HEK293 (cell line): ENCODE measurements around the gene ZNF219.

Source experiments
- CTCF ChIA-PET: fragments of 350-600 bp; formaldehyde crosslinking; extraction: SDS; loops from one replicate; lab custom pipeline; 2021; ENCODE audit warnings: antibody characterized with exemption; lab: Yijun Ruan, JAX
- POLR2A ChIA-PET: fragments of 300-600 bp; formaldehyde crosslinking; extraction: SDS; loops from one replicate; lab custom pipeline; 2020; ENCODE audit warnings: antibody characterized with exemption, inconsistent platforms; lab: Yijun Ruan, JAX
- H3K27ac ChIP-seq: fragments of 200-500 bp; sonication (Bioruptor generic); 2 replicates; pipeline ENCODE4 v1.5.1; 2014; ENCODE audit warnings: low read depth, low read length, control low read depth, inconsistent platforms; ENCODE audit errors: extremely low read depth
- H3K36me3 ChIP-seq, 2 experiments: fragments of 200-500 bp in 1 of 2; sonication (Bioruptor generic) in 1 of 2; 1 replicate in 1 of 2; 2 replicates in 1 of 2; pipeline ENCODE4 v1.5.1; 2014 to 2017; ENCODE audit warnings: inconsistent platforms in 2 of 2, low read length in 2 of 2; ENCODE audit not compliant: control insufficient read depth in 2 of 2, insufficient read depth in 1 of 2
- H3K4me1 ChIP-seq: fragments of 200-500 bp; sonication (Bioruptor generic); 2 replicates; pipeline ENCODE4 v1.5.1; 2014; ENCODE audit warnings: mild to moderate bottlenecking, low read length, inconsistent platforms; ENCODE audit not compliant: control insufficient read depth, insufficient read depth
- H3K4me3 ChIP-seq: 2 replicates; pipeline ENCODE4 v1.5.1; 2011; ENCODE audit warnings: low read depth, mild to moderate bottlenecking, control low read depth, low read length, moderate library complexity
- H3K9me3 ChIP-seq: fragments of 200-500 bp; sonication (Bioruptor generic); 2 replicates; pipeline ENCODE4 v1.5.1; 2014; ENCODE audit warnings: low read depth, low read length, inconsistent platforms; ENCODE audit not compliant: control insufficient read depth, insufficient read depth
- CTCF ChIP-seq: fragments of 450-650 bp; formaldehyde crosslinking; IDR thresholded peaks from 2 replicates; pipeline ENCODE4 v1.5.1; 2016; ENCODE audit warnings: missing biosample characterization, missing genetic modification characterization
- OSR2 ChIP-seq: fragments of 450-650 bp; formaldehyde crosslinking; IDR thresholded peaks from 2 replicates; pipeline ENCODE4 v1.5.1; 2016; ENCODE audit warnings: missing biosample characterization, missing genetic modification characterization
- RBAK ChIP-seq: fragments of 450-650 bp; formaldehyde crosslinking; IDR thresholded peaks from 2 replicates; pipeline ENCODE4 v1.5.1; 2016; ENCODE audit warnings: missing biosample characterization, missing genetic modification characterization
- ZBTB48 ChIP-seq: fragments of 450-650 bp; formaldehyde crosslinking; IDR thresholded peaks from 2 replicates; pipeline ENCODE4 v1.5.1; 2016; ENCODE audit warnings: missing biosample characterization, missing genetic modification characterization
- ZFHX2 ChIP-seq: fragments of 450-650 bp; formaldehyde crosslinking; conservative IDR thresholded peaks from 2 replicates; pipeline ENCODE4 v1.5.1; 2016; ENCODE audit warnings: missing biosample characterization, missing genetic modification characterization
- ZFP3 ChIP-seq: fragments of 450-650 bp; formaldehyde crosslinking; IDR thresholded peaks from 2 replicates; pipeline ENCODE4 v1.5.1; 2016; ENCODE audit warnings: low read depth, missing biosample characterization, missing genetic modification characterization
- ZFP69B ChIP-seq: fragments of 450-650 bp; formaldehyde crosslinking; IDR thresholded peaks from 2 replicates; pipeline ENCODE4 v1.5.1; 2016; ENCODE audit warnings: missing biosample characterization, missing genetic modification characterization
- ZNF112 ChIP-seq: fragments of 450-650 bp; formaldehyde crosslinking; IDR thresholded peaks from 2 replicates; pipeline ENCODE4 v1.5.0; 2017; ENCODE audit warnings: missing biosample characterization, missing genetic modification characterization
- ZNF155 ChIP-seq: fragments of 450-650 bp; formaldehyde crosslinking; IDR thresholded peaks from 2 replicates; pipeline ENCODE4 v1.5.1; 2016; ENCODE audit warnings: missing biosample characterization, missing genetic modification characterization
- ZNF221 ChIP-seq: fragments of 450-650 bp; formaldehyde crosslinking; IDR thresholded peaks from 2 replicates; pipeline ENCODE4 v1.5.1; 2017; ENCODE audit warnings: missing biosample characterization, missing genetic modification characterization, borderline replicate concordance
- ZNF292 ChIP-seq: fragments of 450-650 bp; formaldehyde crosslinking; IDR thresholded peaks from 2 replicates; pipeline ENCODE4 v1.5.1; 2016; ENCODE audit warnings: low read depth, missing biosample characterization, missing genetic modification characterization, borderline replicate concordance
- ZNF335 ChIP-seq: fragments of 450-650 bp; formaldehyde crosslinking; conservative IDR thresholded peaks from 2 replicates; pipeline ENCODE4 v1.5.1; 2016; ENCODE audit warnings: missing biosample characterization, missing genetic modification characterization
- ZNF391 ChIP-seq: fragments of 450-650 bp; formaldehyde crosslinking; IDR thresholded peaks from 2 replicates; pipeline ENCODE4 v1.5.1; 2016; ENCODE audit warnings: low read depth, missing biosample characterization, missing genetic modification characterization, borderline replicate concordance
- ZNF398 ChIP-seq: fragments of 450-650 bp; formaldehyde crosslinking; IDR thresholded peaks from 2 replicates; pipeline ENCODE4 v1.5.1; 2017; ENCODE audit warnings: missing biosample characterization, missing genetic modification characterization
- ZNF529 ChIP-seq: fragments of 450-650 bp; formaldehyde crosslinking; IDR thresholded peaks from 2 replicates; pipeline ENCODE4 v1.5.1; 2017; ENCODE audit warnings: missing genetic modification characterization, missing biosample characterization; ENCODE audit not compliant: insufficient replicate concordance
- ZNF530 ChIP-seq: fragments of 450-650 bp; formaldehyde crosslinking; IDR thresholded peaks from 2 replicates; pipeline ENCODE4 v1.5.1; 2016; ENCODE audit warnings: low read depth, missing biosample characterization, missing genetic modification characterization
- ZNF548 ChIP-seq: fragments of 450-650 bp; formaldehyde crosslinking; IDR thresholded peaks from 2 replicates; pipeline ENCODE4 v1.5.1; 2016; ENCODE audit warnings: missing biosample characterization, missing genetic modification characterization
- ZNF558 ChIP-seq: fragments of 450-650 bp; formaldehyde crosslinking; IDR thresholded peaks from 2 replicates; pipeline ENCODE4 v1.5.1; 2016; ENCODE audit warnings: missing biosample characterization, missing genetic modification characterization
- ZNF596 ChIP-seq: fragments of 450-650 bp; IDR thresholded peaks from 2 replicates; pipeline ENCODE4 v1.5.0; 2018; ENCODE audit warnings: missing biosample characterization, mild to moderate bottlenecking, missing genetic modification characterization, moderate library complexity
- ZNF654 ChIP-seq: fragments of 450-650 bp; formaldehyde crosslinking; IDR thresholded peaks from 2 replicates; pipeline ENCODE4 v1.5.1; 2016; ENCODE audit warnings: low read depth, missing biosample characterization, missing genetic modification characterization
- ZNF664 ChIP-seq: fragments of 450-650 bp; formaldehyde crosslinking; IDR thresholded peaks from 2 replicates; pipeline ENCODE4 v1.5.1; 2016; ENCODE audit warnings: missing biosample characterization, missing genetic modification characterization
- ZSCAN23 ChIP-seq: fragments of 450-650 bp; formaldehyde crosslinking; IDR thresholded peaks from 2 replicates; pipeline ENCODE4 v1.5.1; 2016; ENCODE audit warnings: missing biosample characterization, missing genetic modification characterization
- TF ChIP-seq, protein P1 (sequence below): fragments of 450-650 bp; formaldehyde crosslinking; IDR thresholded peaks from 2 replicates; pipeline ENCODE4 v1.5.1; 2016; ENCODE audit warnings: missing biosample characterization, missing genetic modification characterization

Gene ZNF219

DNA sequence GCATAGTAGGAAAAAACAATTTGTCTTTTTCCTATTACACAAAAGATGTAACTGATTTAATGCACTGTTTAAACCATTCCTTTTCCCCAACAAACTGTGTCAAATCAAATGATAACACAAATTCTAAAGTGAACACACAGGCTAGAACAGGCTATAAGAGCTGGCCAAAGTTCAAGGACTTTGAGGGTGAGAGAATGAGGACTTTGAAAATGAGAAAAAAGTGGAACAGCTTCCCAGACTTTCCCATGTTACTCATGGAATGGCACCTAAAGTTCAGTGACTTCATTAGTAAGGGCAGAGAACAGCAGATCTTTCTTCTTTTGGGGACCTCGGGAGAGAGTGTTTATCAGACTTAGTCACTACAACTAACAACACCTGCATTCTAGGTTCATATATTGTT lies 25.0 kb upstream of the ZNF219 start (continued):
- TF ChIP-seq RBAK (tag by site-specific recombination), result no peak
- TF ChIP-seq ZNF292 (tag by site-specific recombination), result no peak
- TF ChIP-seq ZSCAN23 (tag by site-specific recombination), result no peak
- TF ChIP-seq, all 188 proteins: peak for 0

DNA sequence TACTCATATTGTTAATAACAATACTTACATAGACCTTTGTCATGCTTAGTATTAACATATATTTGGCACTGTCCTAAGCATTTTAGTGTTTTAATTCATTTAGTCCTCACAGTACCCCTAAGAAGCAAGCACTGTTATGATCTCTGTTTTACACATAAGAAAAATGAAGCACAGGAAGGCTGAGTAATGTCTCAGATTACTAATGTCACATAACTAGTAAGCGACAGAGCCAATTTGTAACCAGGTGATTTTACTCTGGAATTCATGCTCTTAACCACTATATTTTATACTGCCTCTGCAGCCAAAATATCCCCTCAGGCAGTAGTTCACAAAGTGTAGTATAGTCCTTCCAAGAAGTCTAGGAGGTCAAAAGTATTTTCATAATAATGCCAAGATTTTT lies 22.7 kb upstream of the ZNF219 start:
- no peaks in the 10 kb centered on the region; a peak in 1 of 3 replicates for H3K36me3 ChIP-seq
- ChIA-PET POLR2A (interaction anchor here (0.7 kb wide), 1 partner anchor 71 kb away, joined by 7 read pairs; no protein-coding TSS in a partner anchor), CTCF (no interaction called here)
- no peak for TF ChIP-seq ZBTB48 (tag by site-specific recombination)
- TF ChIP-seq, protein P1, sequence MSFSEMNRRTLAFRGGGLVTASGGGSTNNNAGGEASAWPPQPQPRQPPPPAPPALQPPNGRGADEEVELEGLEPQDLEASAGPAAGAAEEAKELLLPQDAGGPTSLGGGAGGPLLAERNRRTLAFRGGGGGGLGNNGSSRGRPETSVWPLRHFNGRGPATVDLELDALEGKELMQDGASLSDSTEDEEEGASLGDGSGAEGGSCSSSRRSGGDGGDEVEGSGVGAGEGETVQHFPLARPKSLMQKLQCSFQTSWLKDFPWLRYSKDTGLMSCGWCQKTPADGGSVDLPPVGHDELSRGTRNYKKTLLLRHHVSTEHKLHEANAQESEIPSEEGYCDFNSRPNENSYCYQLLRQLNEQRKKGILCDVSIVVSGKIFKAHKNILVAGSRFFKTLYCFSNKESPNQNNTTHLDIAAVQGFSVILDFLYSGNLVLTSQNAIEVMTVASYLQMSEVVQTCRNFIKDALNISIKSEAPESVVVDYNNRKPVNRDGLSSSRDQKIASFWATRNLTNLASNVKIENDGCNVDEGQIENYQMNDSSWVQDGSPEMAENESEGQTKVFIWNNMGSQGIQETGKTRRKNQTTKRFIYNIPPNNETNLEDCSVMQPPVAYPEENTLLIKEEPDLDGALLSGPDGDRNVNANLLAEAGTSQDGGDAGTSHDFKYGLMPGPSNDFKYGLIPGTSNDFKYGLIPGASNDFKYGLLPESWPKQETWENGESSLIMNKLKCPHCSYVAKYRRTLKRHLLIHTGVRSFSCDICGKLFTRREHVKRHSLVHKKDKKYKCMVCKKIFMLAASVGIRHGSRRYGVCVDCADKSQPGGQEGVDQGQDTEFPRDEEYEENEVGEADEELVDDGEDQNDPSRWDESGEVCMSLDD (tag by site-specific recombination), result no peak
- no peak for TF ChIP-seq ZNF654 (tag by site-specific recombination)
- no peak for TF ChIP-seq CTCF (tag by site-specific recombination)
- no peak for TF ChIP-seq ZNF529 (tag by site-specific recombination)
- TF ChIP-seq ZNF548 (tag by site-specific recombination), result no peak
- no peak for TF ChIP-seq ZNF530 (tag by site-specific recombination)
- no peaks in the 10 kb centered on the region for H3K9me3 ChIP-seq
- no peak overlapping the region for H3K4me3 ChIP-seq
- H3K27ac ChIP-seq, result no peak overlapping the region
- H3K4me1 ChIP-seq, result no peaks in the 10 kb centered on the region

GRCh38 chr14:21120686-21121085 lies 22.2 kb upstream of the ZNF219 start:
- no peak for TF ChIP-seq ZFP69B (tag by site-specific recombination)
- TF ChIP-seq ZNF391 (tag by site-specific recombination), result no peak
- TF ChIP-seq ZFP3 (tag by site-specific recombination), result no peak
- TF ChIP-seq ZNF596 (tag by site-specific recombination), result no peak
- no peak for TF ChIP-seq ZNF664
- TF ChIP-seq ZNF398 (tag by site-specific recombination), result no peak
- TF ChIP-seq ZNF335 (tag by site-specific recombination), result no peak
- TF ChIP-seq OSR2, result no peak
- TF ChIP-seq ZNF221, result no peak
- TF ChIP-seq ZNF112, result no peak
- TF ChIP-seq ZFHX2 (tag by site-specific recombination), result no peak
- TF ChIP-seq ZNF155 (tag by site-specific recombination), result no peak
- no peak for TF ChIP-seq ZNF558 (tag by site-specific recombination)
- TF ChIP-seq, all 188 proteins: peak for 0
- Histone ChIP-seq H3K4me3 (no peak overlapping the region), H3K9me3 (no peaks in the 10 kb centered on the region), H3K36me3 (no peaks in the 10 kb centered on the region; a peak in 1 of 3 replicates), H3K4me1 (no peaks in the 10 kb centered on the region), H3K27ac (no peak overlapping the region)
- ChIA-PET CTCF (interaction anchor here (0.7 kb wide), 1 partner anchor 11 kb away, joined by 4 read pairs; no protein-coding TSS in a partner anchor), POLR2A (no interaction called here)
